Measurements from ENCODE around the gene PHC1.
"Not testable (repeated sequence)": the region's sequence is repeated elsewhere in the genome, so short reads cannot be mapped to it uniquely, and the experiment has no call there.

PHC1 gene

DNA sequence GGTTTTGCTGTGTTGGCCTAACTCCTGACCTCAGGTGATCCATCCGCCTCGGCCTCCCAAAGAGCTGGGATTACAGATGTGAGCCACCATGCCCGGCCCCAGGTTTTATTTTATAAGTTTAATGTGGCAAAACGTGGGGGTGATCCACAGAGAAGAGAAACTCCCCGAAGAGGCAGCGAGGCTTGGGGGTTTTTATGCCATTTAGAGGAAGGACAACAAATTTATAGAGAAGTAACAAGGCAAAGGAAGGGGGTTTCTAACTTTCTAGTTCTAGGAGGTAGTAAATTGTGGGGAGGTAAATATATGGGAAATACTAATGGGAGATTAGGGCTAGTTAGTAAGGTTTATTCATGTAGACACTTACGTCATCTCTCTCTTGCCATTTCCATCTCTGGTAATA lies 17.2 kb upstream of the PHC1 start:
- no peak for DNase-seq (ENCODE audit: low spot score)
- CTCF ChIA-PET: interaction anchor here (1.1 kb wide), 1 partner anchor 42 kb away, joined by 6 read pairs; no protein-coding TSS in a partner anchor
- POLR2A ChIA-PET (ENCODE audit: low non-redundant PET): no interaction called here

DNA sequence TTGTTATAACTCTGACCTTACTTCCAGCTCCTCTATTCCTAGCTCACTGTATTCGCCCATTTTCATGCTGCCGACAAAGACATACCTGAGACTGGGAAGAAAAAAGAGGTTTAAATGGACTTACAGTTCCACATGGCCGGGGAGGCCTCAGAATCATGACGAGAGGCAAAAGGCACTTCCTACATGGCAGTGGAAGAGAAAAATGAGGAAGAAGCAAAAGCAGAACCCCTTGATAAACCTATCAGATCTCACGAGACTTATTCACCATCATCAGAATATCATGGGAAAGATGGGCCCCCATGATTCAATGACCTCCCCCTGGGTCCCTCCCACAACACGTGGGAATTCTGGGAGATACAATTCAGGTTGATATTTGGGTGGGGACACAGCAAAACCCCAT lies 14.5 kb upstream of the PHC1 start:
- TF ChIP-seq CTCF (conservative IDR thresholded peaks at IDR 0.05; ENCODE audit: low read depth): no peak
- ChIA-PET CTCF (no interaction called here), POLR2A (ENCODE audit: low non-redundant PET) (interaction anchor here (0.6 kb wide), 1 partner anchor 81 kb away, joined by 3 read pairs; no protein-coding TSS in a partner anchor)
- H3K27ac ChIP-seq: no peak overlapping the region
- DNase-seq (ENCODE audit: low spot score): no peak

More for the DNA sequence above, 17.2 kb upstream of the PHC1 start:
- no peak overlapping the region for H3K27ac ChIP-seq
- no peak for TF ChIP-seq CTCF (conservative IDR thresholded peaks at IDR 0.05; ENCODE audit: low read depth)

GRCh38 chr12:8902703-8903102 lies 11.6 kb upstream of the PHC1 start:
- POLR2A ChIA-PET (ENCODE audit: low non-redundant PET): not testable (repeated sequence)

GRCh38 chr12:8903646-8904045 lies 10.7 kb upstream of the PHC1 start:
- DNase-seq (ENCODE audit: low spot score): no peak
- H3K27ac ChIP-seq: no peak overlapping the region
- ChIA-PET POLR2A (ENCODE audit: low non-redundant PET) (no interaction called here), CTCF (interaction anchor here (0.6 to 0.7 kb wide), 2 partner anchors 13 to 213 kb away, joined by 3 to 6 read pairs; no protein-coding TSS in a partner anchor)
- no peak for TF ChIP-seq CTCF (conservative IDR thresholded peaks at IDR 0.05; ENCODE audit: low read depth)

More at GRCh38 chr12:8902703-8903102, 11.6 kb upstream of the PHC1 start:
- DNase-seq (ENCODE audit: low spot score); CTCF ChIA-PET; H3K27ac ChIP-seq: not testable (repeated sequence)

- ChIA-PET POLR2A (ENCODE audit: low non-redundant PET) (no interaction called here), CTCF (interaction anchor here (0.7 kb wide), 1 partner anchor 14 kb away, joined by 3 read pairs; no protein-coding TSS in a partner anchor)
- H3K27ac ChIP-seq: no peak overlapping the region
- TF ChIP-seq CTCF (conservative IDR thresholded peaks at IDR 0.05; ENCODE audit: low read depth): no peak
- DNase-seq (ENCODE audit: low spot score): no peak
These were observed 9.6 kb upstream of the PHC1 start for GRCh38 chr12:8904665-8905064.

- ChIA-PET POLR2A (ENCODE audit: low non-redundant PET) (no interaction called here), CTCF (no interaction called here)
- DNase-seq (ENCODE audit: low spot score): no peak
- no peak overlapping the region for H3K27ac ChIP-seq
- TF ChIP-seq CTCF (conservative IDR thresholded peaks at IDR 0.05; ENCODE audit: low read depth): no peak
These were observed 8.8 kb upstream of the PHC1 start for GRCh38 chr12:8905546-8905945.

DNA sequence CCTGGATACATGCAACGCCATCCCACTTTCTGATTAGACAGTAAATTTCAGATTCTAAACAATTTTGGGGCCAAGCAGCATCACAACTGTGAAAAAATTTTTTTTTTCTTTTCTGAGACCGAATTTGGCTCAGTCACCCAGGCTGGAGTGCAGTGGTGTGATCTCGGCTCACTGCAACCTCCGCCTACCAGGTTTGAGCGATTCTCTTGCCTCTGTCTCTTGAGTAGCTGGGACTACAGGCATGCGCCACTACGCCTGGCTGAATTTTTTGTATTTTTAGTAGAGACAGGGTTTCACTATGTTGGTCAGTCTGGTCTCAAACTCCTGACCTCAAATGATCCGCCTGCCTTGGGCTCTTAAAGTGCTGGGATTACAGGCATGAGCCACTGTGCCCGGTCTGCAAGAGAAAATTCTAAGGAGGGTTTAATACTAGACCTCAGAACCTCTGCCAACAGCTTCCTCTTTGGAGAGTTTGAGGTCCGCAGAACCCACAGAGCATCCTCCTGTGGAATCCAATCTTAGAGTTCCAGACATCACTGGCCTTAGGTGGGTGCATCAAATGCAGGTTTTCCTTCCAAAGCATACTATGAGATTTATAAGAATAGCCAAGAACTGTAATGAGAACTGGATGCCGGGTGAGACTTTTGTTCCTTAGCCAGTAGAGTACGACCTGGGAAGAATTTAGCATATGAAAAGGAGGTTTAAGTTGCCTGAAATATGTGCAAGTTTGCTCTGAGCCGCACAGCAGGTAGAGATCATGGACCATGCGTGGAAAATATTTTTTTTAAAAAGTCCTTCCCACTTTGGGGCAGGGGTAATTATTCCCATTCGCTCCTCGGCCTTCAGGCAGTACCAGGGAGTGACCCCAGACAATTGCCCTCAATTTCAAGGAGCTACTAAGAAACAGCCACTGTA lies 7.8 kb upstream of the PHC1 start:
- CTCF ChIA-PET: interaction anchor here (0.5 kb wide), 1 partner anchor 62 kb away, joined by 3 read pairs; no protein-coding TSS in a partner anchor
- H3K27ac ChIP-seq: no peak overlapping the region

More for the DNA sequence above, 7.8 kb upstream of the PHC1 start:
- POLR2A ChIA-PET (ENCODE audit: low non-redundant PET): no interaction called here
- no peak for TF ChIP-seq CTCF (conservative IDR thresholded peaks at IDR 0.05; ENCODE audit: low read depth)
- no peak for DNase-seq (ENCODE audit: low spot score)

Measured in RWPE1 (cell line).